Gastroesophageal sphincter (tissue), 4 donors: ENCODE results near the gene AKR1E2. TPM values are rescaled to one million over a fixed set of nuclear protein-coding genes. Genes with fewer than 3 reads are reported as not detected.

Source experiments
- ATAC-seq: fragments of 150-250 bp; one replicate; pipeline ENCODE4 v1.9.1; 2016; ENCODE audit warnings: mild to moderate bottlenecking, moderate library complexity
- H3K27ac ChIP-seq, 4 donors: fragments of 200-600 bp; sonication (generic) in 3 of 4; 1 replicate in 3 of 4; 2 replicates in 1 of 4; pipeline ENCODE4 v1.5.1; 2016 to 2019
- H3K27me3 ChIP-seq: fragments of 200-600 bp; sonication (generic); one replicate; pipeline ENCODE4 v1.5.1; 2019
- H3K36me3 ChIP-seq, 2 donors: fragments of 200-600 bp; sonication (generic); one replicate each; pipeline ENCODE4 v1.5.1; 2019; ENCODE audit warnings: control low read depth in 1 of 2
- H3K4me1 ChIP-seq, 3 donors: fragments of 200-600 bp; sonication (generic); 1 replicate in 2 of 3; 2 replicates in 1 of 3; pipeline ENCODE4 v1.5.1; 2016 to 2019; ENCODE audit warnings: control low read depth in 2 of 3
- H3K4me3 ChIP-seq, 2 donors: fragments of 200-600 bp; sonication (generic); one replicate each; pipeline ENCODE4 v1.5.1; 2019; ENCODE audit warnings: mild to moderate bottlenecking in 1 of 2, moderate library complexity in 1 of 2
- H3K9me3 ChIP-seq, 3 donors: fragments of 200-600 bp; sonication (generic); one replicate each; pipeline ENCODE4 v1.5.1; 2017 to 2019; ENCODE audit warnings: control low read depth in 2 of 3
- EP300 ChIP-seq: sonication (generic); formaldehyde crosslinking; IDR thresholded peaks from one replicate; pipeline ENCODE4 v1.6.1; 2017; ENCODE audit warnings: antibody characterized with exemption, mild to moderate bottlenecking
- POLR2A ChIP-seq, 2 donors: fragments of 450-650 bp; IDR thresholded peaks; one replicate each; pipeline ENCODE4 v1.6.1; 2017; ENCODE audit warnings: antibody characterized with exemption in 2 of 2, mild to moderate bottlenecking in 2 of 2, moderate library complexity in 1 of 2
- POLR2AphosphoS5 ChIP-seq: sonication (generic); formaldehyde crosslinking; IDR thresholded peaks from one replicate; pipeline ENCODE4 v1.6.1; 2017; ENCODE audit warnings: antibody characterized with exemption
- WGBS, 2 donors: methylation state at CpG; one replicate each; pipeline ENCODE4 v1.1.5; 2018; ENCODE audit warnings: low coverage in 1 of 2; 5-methylcytosine and 5-hydroxymethylcytosine counted together
- total RNA-seq, 4 donors: library from RNA; depleted of rRNA; stranded (reverse); fragments of >200 nt; gene quantifications; one replicate each; pipeline ENCODE4 v1.1.0, GENCODE V29; 2016
- TF ChIP-seq, protein P1 (sequence below), 4 experiments: fragments of 200-600 bp in 2 of 4; fragments of 450-650 bp in 2 of 4; sonication (generic) in 1 of 4; IDR thresholded peaks; one replicate each; pipeline ENCODE4 v1.5.1; 2017 to 2019; ENCODE audit warnings: antibody characterized with exemption in 4 of 4, mild to moderate bottlenecking in 2 of 4, moderate library complexity in 2 of 4

Gene AKR1E2
- total RNA-seq, 4 donors from 2014 or later = 15.9 to 19.3 (median 16.0) TPM

GRCh38 chr10:4885162-4885561 lies 59.2 kb downstream of the AKR1E2 start:
- no peaks in the 10 kb centered on the region for H3K36me3 ChIP-seq
- peaks cover 0 to 12% (median 0%) of the 10 kb centered on the region in 3 donors for H3K4me1 ChIP-seq
- no peak overlapping the region for H3K27ac ChIP-seq
- no peak for TF ChIP-seq EP300
- TF ChIP-seq POLR2AphosphoS5 = no peak
- TF ChIP-seq, protein P1, sequence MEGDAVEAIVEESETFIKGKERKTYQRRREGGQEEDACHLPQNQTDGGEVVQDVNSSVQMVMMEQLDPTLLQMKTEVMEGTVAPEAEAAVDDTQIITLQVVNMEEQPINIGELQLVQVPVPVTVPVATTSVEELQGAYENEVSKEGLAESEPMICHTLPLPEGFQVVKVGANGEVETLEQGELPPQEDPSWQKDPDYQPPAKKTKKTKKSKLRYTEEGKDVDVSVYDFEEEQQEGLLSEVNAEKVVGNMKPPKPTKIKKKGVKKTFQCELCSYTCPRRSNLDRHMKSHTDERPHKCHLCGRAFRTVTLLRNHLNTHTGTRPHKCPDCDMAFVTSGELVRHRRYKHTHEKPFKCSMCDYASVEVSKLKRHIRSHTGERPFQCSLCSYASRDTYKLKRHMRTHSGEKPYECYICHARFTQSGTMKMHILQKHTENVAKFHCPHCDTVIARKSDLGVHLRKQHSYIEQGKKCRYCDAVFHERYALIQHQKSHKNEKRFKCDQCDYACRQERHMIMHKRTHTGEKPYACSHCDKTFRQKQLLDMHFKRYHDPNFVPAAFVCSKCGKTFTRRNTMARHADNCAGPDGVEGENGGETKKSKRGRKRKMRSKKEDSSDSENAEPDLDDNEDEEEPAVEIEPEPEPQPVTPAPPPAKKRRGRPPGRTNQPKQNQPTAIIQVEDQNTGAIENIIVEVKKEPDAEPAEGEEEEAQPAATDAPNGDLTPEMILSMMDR (IDR thresholded peaks at IDR 0.05) = no peak
- no peak for TF ChIP-seq POLR2A (IDR thresholded peaks at IDR 0.05)
- no peaks in the 10 kb centered on the region for H3K27me3 ChIP-seq
- H3K4me3 ChIP-seq = no peak overlapping the region
- H3K9me3 ChIP-seq = no peaks in the 10 kb centered on the region
- WGBS, 2 donors = 53 to 59% methylated on average over 3 of the region's 3 CpGs
- no peak for ATAC-seq

GRCh38 chr10:4887501-4887900 lies 61.5 kb downstream of the AKR1E2 start:
- Histone ChIP-seq H3K4me1 (peaks cover 0 to 10% (median 0%) of the 10 kb centered on the region in 3 donors), H3K36me3 (no peaks in the 10 kb centered on the region), H3K27me3 (no peaks in the 10 kb centered on the region), H3K9me3 (no peaks in the 10 kb centered on the region), H3K27ac (no peak overlapping the region), H3K4me3 (no peak overlapping the region)
- WGBS, 2 donors = 65 to 97% methylated on average over 4 to 9 of the region's 9 CpGs
- TF ChIP-seq POLR2AphosphoS5 (no peak), EP300 (no peak), POLR2A (IDR thresholded peaks at IDR 0.05) (no peak)
- TF ChIP-seq, protein P1 (IDR thresholded peaks at IDR 0.05) = no peak
- ATAC-seq = no peak

DNA sequence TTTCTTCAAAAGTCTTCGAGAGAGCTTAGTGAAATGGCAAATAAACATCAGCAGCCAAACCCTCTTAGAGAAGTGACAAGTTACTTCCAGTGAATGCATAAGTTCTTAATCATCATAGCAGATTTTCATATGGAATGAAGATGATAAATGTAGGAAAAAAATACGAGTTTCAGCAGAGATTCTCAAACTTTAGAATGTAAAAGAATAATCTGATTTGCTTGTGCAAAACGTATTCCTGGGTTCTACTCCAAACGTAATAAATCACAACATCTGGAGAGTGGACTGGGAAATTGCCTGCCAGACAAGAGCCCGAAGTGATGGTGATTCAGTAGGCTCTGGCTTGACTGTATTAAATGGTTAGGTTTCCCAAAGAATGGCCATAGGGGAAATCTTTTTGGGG lies 62.2 kb downstream of the AKR1E2 start:
- no peak for ATAC-seq
- Histone ChIP-seq H3K36me3 (no peaks in the 10 kb centered on the region), H3K27me3 (no peaks in the 10 kb centered on the region), H3K4me3 (no peak overlapping the region), H3K4me1 (peaks cover 0 to 2% (median 0%) of the 10 kb centered on the region in 3 donors), H3K9me3 (no peaks in the 10 kb centered on the region), H3K27ac (no peak overlapping the region)
- 36 to 50% methylated on average over 5 of the region's 5 CpGs for WGBS, 2 donors
- TF ChIP-seq EP300 = no peak
- no peak for TF ChIP-seq POLR2AphosphoS5

GRCh38 chr10:4889959-4890358 lies 64.0 kb downstream of the AKR1E2 start:
- no peak for ATAC-seq
- no peak for TF ChIP-seq POLR2AphosphoS5
- H3K4me1 ChIP-seq = peaks cover 0 to 9% (median 0%) of the 10 kb centered on the region in 3 donors
- no peaks in the 10 kb centered on the region for H3K27me3 ChIP-seq
- H3K27ac ChIP-seq = no peak overlapping the region
- no peak overlapping the region for H3K4me3 ChIP-seq
- 80 to 90% methylated on average over 2 of the region's 2 CpGs for WGBS, 2 donors
- H3K36me3 ChIP-seq = no peaks in the 10 kb centered on the region
- H3K9me3 ChIP-seq = no peaks in the 10 kb centered on the region

GRCh38 chr10:4892681-4893080 lies 66.7 kb downstream of the AKR1E2 start:
- peaks cover 0 to 9% (median 0%) of the 10 kb centered on the region in 3 donors for H3K4me1 ChIP-seq
- TF ChIP-seq POLR2A (IDR thresholded peaks at IDR 0.05) (no peak), EP300 (no peak), POLR2AphosphoS5 (no peak)
- TF ChIP-seq, protein P1 (IDR thresholded peaks at IDR 0.05) = no peak
- no peak for ATAC-seq
- no peaks in the 10 kb centered on the region for H3K36me3 ChIP-seq
- WGBS, 2 donors = 72 to 76% methylated on average over 2 of the region's 2 CpGs
- no peaks in the 10 kb centered on the region for H3K9me3 ChIP-seq
- no peak overlapping the region for H3K27ac ChIP-seq
- no peak overlapping the region for H3K4me3 ChIP-seq
- no peaks in the 10 kb centered on the region for H3K27me3 ChIP-seq

- Histone ChIP-seq H3K27ac (no peak overlapping the region), H3K4me3 (no peak overlapping the region), H3K4me1 (peaks cover 0 to 9% (median 0%) of the 10 kb centered on the region in 3 donors), H3K27me3 (no peaks in the 10 kb centered on the region), H3K9me3 (no peaks in the 10 kb centered on the region), H3K36me3 (no peaks in the 10 kb centered on the region)
- no peak for ATAC-seq
- TF ChIP-seq POLR2A (IDR thresholded peaks at IDR 0.05) (no peak), POLR2AphosphoS5 (no peak), EP300 (no peak)
- TF ChIP-seq, protein P1 (IDR thresholded peaks at IDR 0.05) = no peak
- 83% methylated on average over 1 to 2 of the region's 2 CpGs for WGBS, 2 donors
These were observed 68.3 kb downstream of the AKR1E2 start for GRCh38 chr10:4894335-4894734.

Other genes starting within 250 kb of the AKR1E2 start
- 100 to 1,000 TPM in 3 of 4 donors, 10 to 100 TPM in 1; 81.9 to 307 (median 222) TPM for gene AKR1C1, start 137.2 kb downstream of the AKR1E2 start, total RNA-seq
- 10 to 100 TPM; 13.5 to 48.3 (median 17.7) TPM for gene AKR1C2, start 177.7 kb downstream of the AKR1E2 start, total RNA-seq